ENCODE measurements around the gene F13B.
"Not testable (repeated sequence)": the region's sequence is repeated elsewhere in the genome, so short reads cannot be mapped to it uniquely, and the experiment has no call there.

The F13B gene

DNA sequence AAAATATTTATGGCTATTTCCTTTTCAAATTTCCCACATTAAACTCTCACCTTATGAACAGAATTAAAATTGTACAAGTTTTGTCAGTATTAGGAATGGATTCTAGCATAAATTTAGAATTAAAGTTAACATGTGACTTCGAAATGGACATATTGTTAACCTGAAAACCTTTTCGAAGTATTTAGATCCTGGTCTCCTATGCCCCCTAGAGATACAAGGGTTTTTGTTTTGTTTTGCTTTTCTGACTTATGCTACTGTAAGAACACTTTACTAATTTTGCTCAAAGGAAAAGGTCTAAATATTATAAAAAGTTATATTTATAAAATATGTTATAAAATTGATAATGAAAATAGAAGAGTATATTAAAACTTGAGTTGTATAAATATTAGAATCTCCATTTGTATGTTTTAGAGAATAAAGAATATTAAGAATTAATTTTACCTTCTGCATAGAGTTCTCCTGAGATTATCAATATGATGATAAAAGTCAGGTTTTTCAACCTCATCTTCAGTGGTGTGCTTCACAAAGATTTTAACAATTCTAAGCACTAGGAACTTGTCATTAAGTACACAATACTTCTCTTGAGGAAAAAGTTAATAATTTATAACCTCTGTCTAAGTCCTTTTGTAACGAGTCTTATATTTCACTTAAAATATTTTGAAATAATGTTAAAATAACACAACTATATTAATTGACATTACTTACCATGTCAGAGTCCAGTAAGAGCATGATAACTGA lies at the start of gene F13B:
TSS of gene F13B (minus strand) at position 542 of the 738 bp plus-strand sequence. CDS start at position 505, 37 bp downstream.
- ATAC-seq = no peak
- DNase-seq = no peak

- no peak for DNase-seq
- ATAC-seq = no peak
These were observed 49.1 kb upstream of the F13B start for GRCh38 chr1:197116156-197116555.

GRCh38 chr1:197106869-197107268 lies 39.8 kb upstream of the F13B start:
- no peak for ATAC-seq
- no peak for DNase-seq

- ATAC-seq (no peak), DNase-seq (no peak)
These were observed 36.2 kb upstream of the F13B start for GRCh38 chr1:197103300-197103699.

GRCh38 chr1:197101978-197102377 lies 34.9 kb upstream of the F13B start:
- ATAC-seq = no peak

DNA sequence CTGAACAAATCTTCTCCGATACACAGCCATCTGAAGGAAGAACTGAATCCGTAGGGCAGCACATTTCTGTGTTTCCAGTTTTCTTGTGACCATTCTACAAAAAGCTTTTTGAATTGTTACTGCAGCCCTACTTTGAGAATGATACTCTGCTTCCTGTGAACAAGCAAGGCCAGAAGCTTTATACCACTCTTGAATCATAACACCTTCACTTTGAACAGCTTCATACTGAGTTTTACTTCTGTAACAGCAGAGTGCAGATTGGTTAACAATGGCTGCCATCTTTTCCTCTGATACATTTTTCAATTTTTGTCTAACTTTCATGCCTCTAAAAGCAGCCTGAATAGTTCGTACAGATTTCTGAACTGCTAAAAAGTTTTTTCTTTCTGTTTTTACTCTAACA lies 33.6 kb upstream of the F13B start:
- DNase-seq = no peak
- no peak for ATAC-seq

More at GRCh38 chr1:197101978-197102377, 34.9 kb upstream of the F13B start:
- no peak for DNase-seq

- ATAC-seq (no peak), DNase-seq (no peak)
These were observed 32.4 kb upstream of the F13B start for GRCh38 chr1:197099444-197099843.

DNA sequence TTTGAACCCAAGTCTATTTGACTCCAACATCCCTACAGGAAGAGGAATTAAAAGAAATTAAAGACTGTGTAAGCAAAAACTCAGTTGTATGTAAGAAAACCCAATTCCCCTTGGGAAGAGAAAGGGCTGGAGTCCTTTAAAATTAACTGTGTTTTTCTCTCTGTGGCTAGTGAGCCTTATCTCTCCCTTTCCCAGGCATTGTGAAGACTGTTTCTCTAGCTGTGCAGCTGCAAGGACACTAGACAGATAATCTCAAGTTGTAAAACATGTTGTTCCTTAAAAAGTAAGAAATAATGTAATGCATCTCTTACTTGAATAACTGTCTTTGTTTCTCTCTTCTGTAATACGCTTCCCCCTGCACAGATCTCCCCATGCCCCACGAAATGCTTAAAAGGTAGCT lies 29.9 kb upstream of the F13B start:
- not testable (repeated sequence) for ATAC-seq, DNase-seq

DNA sequence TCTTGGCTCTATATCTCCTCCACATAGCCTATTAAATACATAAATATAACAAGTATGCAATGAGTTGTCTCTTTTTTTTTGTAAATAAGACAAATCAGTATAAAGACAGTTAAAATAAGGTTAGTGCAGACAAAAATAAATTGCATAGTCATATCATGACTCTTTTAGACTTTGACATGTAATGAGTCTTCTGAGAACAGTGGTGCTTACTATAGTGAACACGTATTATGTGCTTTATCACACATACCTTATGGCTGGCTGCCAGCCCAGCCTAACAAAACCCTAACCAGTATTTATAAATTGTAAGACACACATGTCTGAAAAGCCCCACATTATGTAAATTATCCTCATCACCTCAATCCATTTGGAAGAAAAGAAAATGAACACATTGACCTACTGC lies 29.1 kb upstream of the F13B start:
- DNase-seq (no peak), ATAC-seq (no peak)

- DNase-seq = no peak
- ATAC-seq = no peak
These were observed 26.3 kb upstream of the F13B start for GRCh38 chr1:197093226-197093885.

- DNase-seq = no peak
- no peak for ATAC-seq
These were observed 25.5 kb upstream of the F13B start for GRCh38 chr1:197092491-197093023.

DNA sequence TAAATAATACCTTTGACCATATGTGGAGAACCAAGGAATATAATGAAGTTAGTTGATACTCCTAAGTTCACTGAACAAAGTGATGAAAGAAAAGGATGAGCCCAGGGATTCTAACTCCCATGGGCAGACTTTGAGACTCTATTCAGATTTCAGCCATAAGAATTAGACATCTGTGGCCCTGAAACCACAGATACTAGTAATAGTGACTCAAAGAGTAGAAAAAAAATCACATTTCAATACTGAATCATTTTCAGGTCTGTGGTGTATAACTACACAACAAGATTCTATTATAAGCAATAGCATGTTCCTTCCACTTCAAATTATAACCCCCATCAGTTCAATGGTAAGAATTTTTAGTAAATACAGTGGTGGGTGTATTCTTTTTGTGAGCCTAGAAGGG lies 16.4 kb upstream of the F13B start:
- ATAC-seq = no peak
- no peak for DNase-seq

- ATAC-seq = no peak
- DNase-seq = no peak
These were observed 14.2 kb upstream of the F13B start for GRCh38 chr1:197081117-197081753.

DNA sequence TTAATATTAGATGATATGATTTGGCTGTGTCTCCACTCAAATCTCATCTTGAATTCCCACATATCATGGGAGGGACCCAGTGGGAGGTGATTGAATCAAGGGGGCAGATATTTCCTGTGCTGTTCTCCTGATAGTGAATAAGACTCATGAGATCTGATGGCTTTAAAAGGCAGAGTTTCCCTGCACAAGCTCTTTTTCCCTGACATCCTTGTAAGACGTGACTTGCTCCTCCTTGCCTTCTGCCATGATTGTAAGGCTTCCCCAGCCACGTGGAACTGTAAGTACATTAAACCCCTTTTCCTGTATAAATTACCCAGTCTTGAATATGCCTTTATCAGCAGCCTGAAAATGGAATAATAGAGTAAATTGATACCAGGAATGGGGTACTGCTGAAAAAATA lies 13.3 kb upstream of the F13B start:
- DNase-seq = no peak

GRCh38 chr1:197076585-197076984 lies 9.5 kb upstream of the F13B start:
- ATAC-seq (no peak), DNase-seq (no peak)

More for the DNA sequence above, 13.3 kb upstream of the F13B start:
- no peak for ATAC-seq

- DNase-seq (no peak), ATAC-seq (no peak)
These were observed 6.9 kb upstream of the F13B start for GRCh38 chr1:197073978-197074377.

DNA sequence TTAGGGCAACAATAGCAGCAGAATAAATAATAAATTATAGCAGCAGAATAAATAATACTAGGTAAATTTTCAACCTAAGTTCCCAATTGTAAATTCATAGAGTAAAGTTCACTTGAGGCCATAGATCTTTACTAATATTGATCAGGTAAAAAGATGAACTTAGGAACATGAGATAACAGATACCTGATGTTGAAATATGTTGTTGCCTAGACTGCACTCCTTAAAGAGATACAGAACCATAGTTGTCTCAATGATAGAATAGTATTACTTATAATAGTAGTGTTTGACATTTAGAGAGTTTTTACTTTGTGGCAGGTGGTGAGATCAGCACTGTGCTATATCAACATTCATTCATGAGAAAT lies 378 bp upstream of the F13B start:
- no peak for ATAC-seq

GRCh38 chr1:197066277-197066676 lies 783 bp downstream of the F13B start:
- ATAC-seq (no peak), DNase-seq (no peak)

More for the DNA sequence above, 378 bp upstream of the F13B start:
- no peak for DNase-seq

DNA sequence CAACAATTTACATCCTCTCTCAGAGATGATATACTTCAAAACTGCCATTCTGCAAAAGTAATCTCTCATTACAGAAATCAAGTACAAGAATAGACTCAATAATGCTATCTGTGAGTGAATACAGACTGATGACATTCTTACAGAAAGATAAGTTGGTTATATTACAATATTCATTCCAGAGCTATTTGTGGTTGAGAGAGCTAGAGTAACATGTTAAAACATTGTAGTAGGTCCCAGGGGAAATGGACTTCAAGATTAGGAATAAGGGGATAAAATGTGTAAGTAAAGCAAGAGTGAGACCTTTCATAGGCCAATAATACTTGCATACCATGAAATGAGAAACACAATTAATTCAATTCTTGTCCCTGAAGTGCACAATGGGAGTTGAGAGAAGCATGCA lies 1.5 kb downstream of the F13B start:
- DNase-seq = no peak
- no peak for ATAC-seq

DNA sequence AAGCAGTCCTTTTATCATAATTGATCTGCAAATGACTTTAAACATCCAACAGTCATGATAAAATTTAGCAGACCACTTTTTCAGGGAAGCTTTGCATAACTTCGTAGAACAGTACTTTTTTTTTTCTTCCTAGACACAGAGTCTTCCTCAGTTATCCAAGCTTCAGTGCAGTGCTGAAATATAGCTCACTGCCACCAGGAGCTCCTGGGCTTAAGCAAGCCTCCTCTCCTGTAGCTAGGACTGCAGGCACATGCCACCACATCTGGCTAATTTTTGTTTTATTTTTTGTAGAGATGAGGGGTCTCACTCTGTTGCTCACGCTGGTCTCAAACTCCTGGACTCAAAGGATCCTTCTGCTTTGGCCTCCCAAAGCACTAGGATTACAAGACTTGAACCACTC lies 3.8 kb downstream of the F13B start:
- no peak for DNase-seq
- no peak for ATAC-seq

DNA sequence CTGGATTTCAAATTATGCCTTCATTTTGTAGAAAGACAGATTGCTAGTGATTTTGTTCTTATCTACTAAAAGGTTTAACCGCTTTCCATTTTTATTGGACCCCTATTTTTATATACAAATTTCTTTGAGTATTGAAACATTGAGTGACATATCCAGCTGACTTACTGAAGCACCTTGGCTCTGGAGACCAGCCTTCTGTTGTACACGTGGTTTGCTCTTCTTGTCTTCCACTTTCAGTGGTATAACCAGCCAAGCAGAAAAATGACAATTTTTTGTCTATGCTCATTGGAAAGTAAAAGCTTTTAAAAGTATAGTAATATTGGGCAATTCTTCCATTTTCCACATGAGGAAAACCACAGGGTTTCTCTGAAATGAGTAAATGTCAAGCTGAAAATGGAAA lies 4.4 kb downstream of the F13B start:
- DNase-seq (no peak), ATAC-seq (no peak)

- ATAC-seq (no peak), DNase-seq (no peak)
These were observed 18.0 kb downstream of the F13B start for GRCh38 chr1:197049100-197049499.

GRCh38 chr1:197042676-197043341 lies 24.3 kb downstream of the F13B start:
- ATAC-seq (no peak), DNase-seq (no peak)
